ENCODE measurements around the gene IFNA16.
"Not testable (repeated sequence)": the region's sequence is repeated elsewhere in the genome, so short reads cannot be mapped to it uniquely, and the experiment has no call there.

DNA sequence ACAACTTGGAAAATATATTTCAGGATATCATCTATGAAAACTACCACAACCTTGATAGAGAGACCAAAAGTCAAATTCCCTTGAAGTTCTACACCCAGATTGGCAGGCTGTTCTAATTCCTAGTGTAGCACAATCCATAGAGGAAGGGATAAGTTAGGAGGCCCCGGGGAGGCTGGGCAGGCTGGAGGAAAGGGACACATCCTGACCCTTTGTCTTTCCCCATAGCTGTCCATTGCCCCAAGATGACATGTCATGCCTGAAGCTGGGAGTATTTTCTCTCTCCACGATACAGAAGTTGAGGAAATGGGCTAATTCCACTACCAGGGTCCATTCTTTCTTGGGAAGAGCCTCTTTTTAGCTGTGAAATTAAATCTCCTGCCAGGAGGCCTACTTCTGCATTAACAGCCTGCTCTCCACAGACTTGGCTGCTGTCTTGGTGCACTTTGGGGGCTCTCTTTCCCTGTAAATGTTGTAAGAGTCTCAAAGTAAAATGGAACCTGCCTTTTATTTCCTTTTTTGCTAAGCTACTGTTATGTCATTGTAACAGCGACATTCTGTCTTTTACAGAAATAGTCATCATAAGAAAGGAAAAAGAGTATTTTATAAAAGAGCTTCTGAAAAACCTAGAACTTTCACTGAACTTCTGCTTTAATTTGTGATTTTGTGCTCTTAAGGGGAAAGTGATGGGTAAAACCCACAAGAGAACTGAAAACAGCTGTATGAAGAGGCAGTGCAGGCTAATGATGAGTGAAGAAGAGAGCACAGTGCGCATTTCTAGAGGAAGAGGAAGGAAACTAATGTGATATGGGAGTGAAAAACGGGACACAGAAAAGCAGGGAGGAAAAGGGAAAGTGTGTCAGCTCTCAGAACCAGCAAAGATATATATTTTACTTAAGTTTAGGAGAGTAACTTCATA lies 3.4 kb downstream of the IFNA16 start:
- TF ChIP-seq, protein P1, sequence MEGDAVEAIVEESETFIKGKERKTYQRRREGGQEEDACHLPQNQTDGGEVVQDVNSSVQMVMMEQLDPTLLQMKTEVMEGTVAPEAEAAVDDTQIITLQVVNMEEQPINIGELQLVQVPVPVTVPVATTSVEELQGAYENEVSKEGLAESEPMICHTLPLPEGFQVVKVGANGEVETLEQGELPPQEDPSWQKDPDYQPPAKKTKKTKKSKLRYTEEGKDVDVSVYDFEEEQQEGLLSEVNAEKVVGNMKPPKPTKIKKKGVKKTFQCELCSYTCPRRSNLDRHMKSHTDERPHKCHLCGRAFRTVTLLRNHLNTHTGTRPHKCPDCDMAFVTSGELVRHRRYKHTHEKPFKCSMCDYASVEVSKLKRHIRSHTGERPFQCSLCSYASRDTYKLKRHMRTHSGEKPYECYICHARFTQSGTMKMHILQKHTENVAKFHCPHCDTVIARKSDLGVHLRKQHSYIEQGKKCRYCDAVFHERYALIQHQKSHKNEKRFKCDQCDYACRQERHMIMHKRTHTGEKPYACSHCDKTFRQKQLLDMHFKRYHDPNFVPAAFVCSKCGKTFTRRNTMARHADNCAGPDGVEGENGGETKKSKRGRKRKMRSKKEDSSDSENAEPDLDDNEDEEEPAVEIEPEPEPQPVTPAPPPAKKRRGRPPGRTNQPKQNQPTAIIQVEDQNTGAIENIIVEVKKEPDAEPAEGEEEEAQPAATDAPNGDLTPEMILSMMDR (optimal IDR thresholded peaks at IDR 0.05 in 1 of 3, IDR thresholded peaks at IDR 0.05 in 1 of 3, conservative IDR thresholded peaks at IDR 0.05 in 1 of 3; ENCODE audit: extremely low read depth in 1 of 3, insufficient read depth in 2 of 3, low read length in 3 of 3): peak; percentile 23 to 58 (median 43)
- not testable (repeated sequence) for TF ChIP-seq EZH2 (IDR thresholded peaks at IDR 0.05; ENCODE audit: low read length)
